ENCODE results near the gene CLIC3.

The CLIC3 gene

DNA sequence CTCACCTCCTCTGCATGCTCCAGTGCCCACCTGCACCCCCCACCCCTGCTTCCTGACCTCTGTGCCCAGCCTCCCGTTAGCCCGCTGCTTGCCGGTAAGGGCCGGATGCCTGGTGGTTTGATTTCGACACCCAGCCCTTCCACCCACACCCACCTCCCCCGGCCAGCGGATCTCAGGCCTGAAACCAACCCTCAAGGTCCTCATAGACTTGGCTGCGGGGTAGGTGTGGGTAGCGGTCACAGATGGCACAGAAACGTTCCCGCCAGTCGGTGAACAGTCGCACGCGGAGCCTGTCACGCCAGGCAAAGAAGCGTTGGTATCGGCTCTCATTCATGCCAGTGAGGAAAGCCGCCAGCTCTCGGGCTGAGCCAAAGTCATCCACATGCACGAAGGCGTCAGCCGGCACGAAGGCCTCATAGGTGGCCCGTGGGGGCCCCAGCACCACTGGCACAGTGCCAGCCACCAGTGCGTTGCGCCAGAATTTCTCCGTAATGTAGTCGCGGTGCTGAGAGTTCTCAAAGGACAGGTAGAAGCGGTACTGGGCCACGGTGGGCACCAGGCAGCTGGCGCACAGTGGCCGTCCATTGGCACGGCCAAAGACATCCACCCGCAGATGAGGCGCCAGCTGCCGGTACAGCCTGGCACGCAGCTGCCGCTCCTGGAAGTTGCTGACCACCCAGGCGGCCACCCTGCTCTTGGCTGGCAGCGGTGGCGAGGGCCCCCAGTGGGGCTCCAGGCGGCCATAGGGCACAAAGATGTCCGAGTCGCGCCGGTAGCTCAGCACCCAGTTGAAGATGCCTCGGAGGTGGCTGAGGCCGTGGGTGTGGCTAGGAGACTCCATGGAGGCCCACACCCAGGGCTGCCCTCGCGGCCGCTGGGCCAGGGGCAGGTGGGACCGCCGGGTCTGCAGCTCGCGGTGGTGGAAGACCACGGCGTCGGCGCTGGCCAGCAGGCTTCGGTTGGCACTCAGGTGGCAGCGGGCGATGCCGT, 34.5 kb upstream of the CLIC3 start:
- DNase-seq (ENCODE audit: low read depth in 1 of 2, low spot score in 1 of 2), result no peak

DNA sequence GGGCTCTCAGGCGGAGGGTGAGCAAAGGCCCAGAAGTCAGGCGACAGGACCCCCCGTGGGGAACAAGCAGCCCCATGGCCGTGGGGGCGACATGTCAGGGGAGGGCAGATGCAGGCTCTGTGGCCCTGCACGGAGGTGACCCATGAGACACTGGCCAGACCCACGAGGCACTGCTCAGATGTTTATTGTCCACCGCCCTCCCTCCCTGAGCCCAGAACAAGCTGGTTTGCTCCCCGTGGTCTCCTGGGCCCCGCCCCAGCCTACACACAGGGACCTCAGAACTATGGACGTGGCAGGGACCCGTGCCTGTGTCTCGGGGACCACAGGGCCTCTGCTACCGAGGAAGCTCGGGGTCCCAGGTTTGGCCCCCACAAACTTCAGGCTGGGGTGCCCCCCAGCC, 33.6 kb upstream of the CLIC3 start:
- DNase-seq (ENCODE audit: low read depth in 1 of 2, low spot score in 1 of 2), result no peak

- peak; percentile 43 to 65 for DNase-seq (ENCODE audit: low read depth in 1 of 2, low spot score in 1 of 2)
Observed at GRCh38 chr9:137029058-137029936, 32.9 kb upstream of the CLIC3 start.

GRCh38 chr9:137028263-137029057, 32.1 kb upstream of the CLIC3 start:
- peak; percentile 54 to 59 for DNase-seq (ENCODE audit: low read depth in 1 of 2, low spot score in 1 of 2)

- no peak for DNase-seq (ENCODE audit: low read depth in 1 of 2, low spot score in 1 of 2)
Observed at GRCh38 chr9:137027369-137028262, 31.2 kb upstream of the CLIC3 start, which contains the start of gene ABCA2. Gene ABCA2 (minus strand): TSS chr9:137028237. CDS start chr9:137028140, 97 bp downstream.

GRCh38 chr9:137026828-137027227, 30.5 kb upstream of the CLIC3 start:
- no peak for DNase-seq (ENCODE audit: low read depth in 1 of 2, low spot score in 1 of 2)

GRCh38 chr9:137026384-137026783, 30.0 kb upstream of the CLIC3 start:
- no peak for DNase-seq (ENCODE audit: low read depth in 1 of 2, low spot score in 1 of 2)

- DNase-seq (ENCODE audit: low read depth in 1 of 2, low spot score in 1 of 2), result no peak
Observed at GRCh38 chr9:137025517-137025966, 29.2 kb upstream of the CLIC3 start.

DNA sequence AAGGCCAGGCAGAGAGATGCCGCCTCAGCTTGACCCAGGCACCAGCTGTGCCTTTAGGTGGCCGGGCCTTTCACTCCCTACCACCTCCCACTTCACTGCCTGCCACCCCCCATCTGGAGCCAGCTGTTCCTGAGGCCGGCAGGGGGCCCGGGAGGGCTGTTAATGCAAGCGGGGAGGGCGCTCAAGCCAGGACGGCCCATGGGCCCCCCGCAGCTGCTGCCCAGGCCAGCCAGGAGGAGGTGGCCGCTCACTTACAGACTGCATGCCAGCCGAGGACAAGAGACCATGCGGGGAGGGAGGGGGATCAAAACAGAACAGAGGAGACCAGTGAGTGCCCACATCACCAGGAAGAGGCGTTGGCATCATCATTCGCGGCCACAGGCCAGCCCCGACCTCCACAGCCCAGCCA, 27.2 kb upstream of the CLIC3 start:
- DNase-seq (ENCODE audit: low read depth in 1 of 2, low spot score in 1 of 2), result no peak

- DNase-seq (ENCODE audit: low read depth in 1 of 2, low spot score in 1 of 2), result no peak
Observed at GRCh38 chr9:137023157-137023556, 26.8 kb upstream of the CLIC3 start.

GRCh38 chr9:137022662-137023008, 26.3 kb upstream of the CLIC3 start:
- no peak for DNase-seq (ENCODE audit: low read depth in 1 of 2, low spot score in 1 of 2)

DNA sequence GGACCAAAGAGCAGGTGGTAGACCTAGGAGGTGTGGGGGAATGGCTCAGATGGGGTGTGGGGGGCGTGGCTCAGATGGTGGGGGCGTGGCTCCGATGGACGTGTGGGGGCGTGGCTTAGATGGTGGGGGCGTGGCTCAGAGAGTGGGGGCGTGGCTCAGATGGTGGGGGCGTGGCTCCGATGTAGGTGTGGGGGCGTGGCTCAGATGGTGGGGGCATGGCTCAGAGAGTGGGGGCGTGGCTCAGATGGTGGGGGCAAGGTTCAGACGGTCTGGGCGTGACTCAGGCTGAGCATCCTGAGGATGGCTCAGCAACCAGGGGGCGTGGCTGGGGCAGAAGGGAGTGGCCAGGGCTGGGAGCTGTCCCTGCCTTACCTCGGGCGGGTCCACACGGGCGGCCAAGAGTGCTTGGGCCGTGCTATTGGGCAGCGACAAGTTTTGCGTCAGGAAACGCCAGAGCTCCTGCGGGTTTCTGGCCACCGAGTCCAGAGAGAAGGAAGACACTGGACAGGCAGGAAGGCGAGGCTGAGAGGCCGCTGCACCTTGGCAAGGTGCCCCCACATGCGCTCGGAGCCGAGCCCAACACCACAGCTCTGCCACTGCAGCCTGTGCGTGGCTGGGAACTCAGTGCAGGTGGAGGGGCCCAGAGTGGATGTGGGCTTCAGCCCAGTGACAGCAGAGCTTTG, 25.8 kb upstream of the CLIC3 start:
- DNase-seq (ENCODE audit: low read depth in 1 of 2, low spot score in 1 of 2), result peak; percentile 31 to 64

- DNase-seq (ENCODE audit: low read depth in 1 of 2, low spot score in 1 of 2), result no peak
Observed at GRCh38 chr9:137021568-137021978, 25.2 kb upstream of the CLIC3 start.

GRCh38 chr9:137020771-137021567, 24.6 kb upstream of the CLIC3 start:
- no peak for DNase-seq (ENCODE audit: low read depth in 1 of 2, low spot score in 1 of 2)

DNA sequence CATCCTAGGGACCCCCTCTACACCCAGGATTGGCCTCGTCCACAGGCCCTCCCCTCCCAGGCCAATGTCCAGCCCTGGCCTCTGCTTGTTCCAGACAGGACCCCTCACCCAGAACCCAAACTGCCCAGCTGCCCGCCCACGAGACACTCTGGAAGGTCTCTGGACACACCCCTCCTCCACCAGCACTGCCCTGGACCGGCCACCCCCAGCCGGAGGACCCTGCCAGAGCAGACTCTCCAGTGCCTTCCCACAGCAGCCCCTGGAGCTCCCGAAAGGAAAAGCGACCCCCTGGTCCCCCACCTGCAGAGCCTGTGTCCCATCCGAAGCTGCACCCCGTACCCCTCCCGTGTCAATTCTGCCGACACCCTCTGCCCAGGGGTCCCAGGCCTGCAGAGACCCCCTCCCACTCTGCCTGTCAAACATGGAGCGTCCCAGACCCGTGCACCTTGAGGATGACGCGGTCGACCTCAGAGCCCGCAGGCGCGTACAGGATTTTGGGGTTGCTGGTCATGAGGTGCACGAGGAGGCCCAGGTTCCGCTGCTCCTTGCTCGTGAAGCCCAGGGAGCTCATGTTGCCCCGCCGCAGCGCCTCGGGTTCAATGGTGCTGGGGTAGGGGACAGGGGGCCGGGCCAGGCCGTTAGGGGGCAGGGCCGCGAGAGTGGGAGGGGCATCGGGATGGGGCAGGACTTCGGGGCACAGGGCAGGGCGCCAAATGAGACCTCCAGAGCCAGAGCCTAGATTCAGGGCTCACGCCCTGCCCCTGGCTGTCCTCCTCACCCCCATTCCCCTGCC, 23.7 kb upstream of the CLIC3 start:
- DNase-seq (ENCODE audit: low read depth in 1 of 2, low spot score in 1 of 2), result no peak

DNA sequence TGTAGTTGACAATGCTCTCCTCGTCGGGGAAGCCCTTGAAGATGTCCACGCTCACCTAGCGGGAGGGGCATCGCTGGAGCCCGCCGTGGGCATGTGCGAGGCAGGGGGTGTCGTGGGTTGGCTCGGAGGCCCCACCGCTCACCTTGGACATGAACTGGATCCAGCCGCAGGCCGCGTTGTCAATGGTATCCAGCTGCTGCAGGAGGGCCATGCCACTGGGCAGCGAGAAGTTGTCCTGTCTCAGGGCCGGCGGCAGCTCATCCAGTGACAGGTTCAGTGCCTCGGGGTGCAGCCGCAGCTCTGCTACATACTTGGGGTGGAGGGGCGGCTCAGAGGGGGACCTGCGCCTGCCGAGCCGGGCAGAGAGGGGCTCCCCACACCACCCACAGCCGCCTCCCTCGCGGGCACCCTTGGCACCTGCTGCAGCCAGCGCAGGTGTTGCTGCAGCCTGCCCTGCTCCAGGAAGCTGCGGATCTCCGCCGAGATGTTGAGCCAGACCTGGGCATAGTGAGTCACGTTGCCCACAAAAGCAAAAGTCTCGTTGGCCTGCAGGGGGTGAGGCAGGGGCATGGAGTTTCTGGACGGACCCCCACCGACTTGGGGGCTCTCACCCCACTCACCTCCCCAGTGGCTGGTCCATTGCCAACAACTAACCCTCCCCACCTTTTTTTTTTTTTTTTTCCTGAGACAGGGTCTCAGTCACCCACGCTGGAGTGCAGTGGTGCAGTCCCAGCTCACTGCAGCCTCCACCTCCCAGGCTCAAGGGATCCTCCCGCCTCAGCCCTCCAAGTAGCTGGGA, 22.6 kb upstream of the CLIC3 start:
- no peak for DNase-seq (ENCODE audit: low read depth in 1 of 2, low spot score in 1 of 2)

Data from stimulated activated CD4-positive, alpha-beta T cell treated with anti-CD3 and anti-CD28 coated beads, Interleukin-15, amount 100 ng/mL, for 1 hour (primary cell).